NT2/D1 (cell line): ENCODE results near the gene NTM.
A peak's percentile ranks its signal among the peaks of the same experiment; 100 is the strongest.

ENCODE experiments used
- DNase-seq: peaks from one replicate; pipeline ENCODE4 v3.0.0-alpha.2; 2011; ENCODE audit warnings: low read depth, low spot score
- H3K27me3 ChIP-seq: 2 replicates; pipeline ENCODE4 v1.6.0; 2011; ENCODE audit warnings: mild to moderate bottlenecking; ENCODE audit not compliant: insufficient read length, insufficient read depth
- H3K36me3 ChIP-seq: 2 replicates; pipeline ENCODE4 v1.6.1; 2011; ENCODE audit warnings: mild to moderate bottlenecking, low read length, mixed read lengths; ENCODE audit not compliant: insufficient read depth, insufficient read length
- H3K4me1 ChIP-seq: 2 replicates; pipeline ENCODE4 v1.5.1; 2011; ENCODE audit not compliant: insufficient read depth, insufficient read length
- H3K4me3 ChIP-seq: 2 replicates; pipeline ENCODE4 v1.5.1; 2011; ENCODE audit warnings: low read depth; ENCODE audit not compliant: insufficient read length
- H3K9ac ChIP-seq: 2 replicates; pipeline ENCODE4 v1.6.0; 2011; ENCODE audit warnings: low read depth; ENCODE audit not compliant: insufficient read length
- H3K9me3 ChIP-seq: 2 replicates; pipeline ENCODE4 v1.5.1; 2011; ENCODE audit warnings: mild to moderate bottlenecking, low read length; ENCODE audit not compliant: insufficient read depth
- SUZ12 ChIP-seq: IDR thresholded peaks from 2 replicates; pipeline ENCODE4 v1.6.1; 2011; ENCODE audit not compliant: insufficient read length, insufficient read depth; ENCODE audit errors: extremely low read depth
- YY1 ChIP-seq: IDR thresholded peaks from 2 replicates; pipeline ENCODE4 v1.6.1; 2011; ENCODE audit not compliant: insufficient read length, insufficient read depth
- ZNF274 ChIP-seq: IDR thresholded peaks from 2 replicates; pipeline ENCODE4 v1.6.1; 2011; ENCODE audit warnings: mild to moderate bottlenecking, low read depth, low read length

NTM gene

DNA sequence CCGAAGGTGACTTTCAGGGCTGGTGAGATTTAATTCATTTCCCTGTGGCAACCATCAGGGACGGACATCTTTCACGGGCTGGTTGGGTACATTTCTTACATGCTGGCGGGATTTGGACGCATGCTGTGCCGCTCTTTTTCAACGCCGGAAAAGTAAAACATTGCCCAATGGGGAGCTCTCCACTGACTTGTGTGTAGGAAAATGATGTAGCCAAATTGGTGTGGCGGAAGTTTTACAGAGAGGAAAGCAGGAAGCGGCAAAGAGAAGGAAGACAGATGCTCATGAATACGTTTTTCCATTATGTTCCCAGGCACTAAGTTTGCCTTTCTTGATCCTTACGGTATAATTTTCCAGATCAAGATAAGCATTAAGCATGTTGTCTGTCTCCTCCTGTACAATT is 375.8 kb downstream of the NTM start:
- no peak overlapping the region for H3K9ac ChIP-seq
- no peak for TF ChIP-seq YY1
- no peak for TF ChIP-seq ZNF274
- no peak for TF ChIP-seq SUZ12
- no peak for DNase-seq
- H3K9me3 ChIP-seq, result no peaks in the 10 kb centered on the region
- H3K4me3 ChIP-seq, result no peak overlapping the region
- H3K36me3 ChIP-seq, result no peaks in the 10 kb centered on the region
- H3K27me3 ChIP-seq, result no peaks in the 10 kb centered on the region
- no peaks in the 10 kb centered on the region for H3K4me1 ChIP-seq

DNA sequence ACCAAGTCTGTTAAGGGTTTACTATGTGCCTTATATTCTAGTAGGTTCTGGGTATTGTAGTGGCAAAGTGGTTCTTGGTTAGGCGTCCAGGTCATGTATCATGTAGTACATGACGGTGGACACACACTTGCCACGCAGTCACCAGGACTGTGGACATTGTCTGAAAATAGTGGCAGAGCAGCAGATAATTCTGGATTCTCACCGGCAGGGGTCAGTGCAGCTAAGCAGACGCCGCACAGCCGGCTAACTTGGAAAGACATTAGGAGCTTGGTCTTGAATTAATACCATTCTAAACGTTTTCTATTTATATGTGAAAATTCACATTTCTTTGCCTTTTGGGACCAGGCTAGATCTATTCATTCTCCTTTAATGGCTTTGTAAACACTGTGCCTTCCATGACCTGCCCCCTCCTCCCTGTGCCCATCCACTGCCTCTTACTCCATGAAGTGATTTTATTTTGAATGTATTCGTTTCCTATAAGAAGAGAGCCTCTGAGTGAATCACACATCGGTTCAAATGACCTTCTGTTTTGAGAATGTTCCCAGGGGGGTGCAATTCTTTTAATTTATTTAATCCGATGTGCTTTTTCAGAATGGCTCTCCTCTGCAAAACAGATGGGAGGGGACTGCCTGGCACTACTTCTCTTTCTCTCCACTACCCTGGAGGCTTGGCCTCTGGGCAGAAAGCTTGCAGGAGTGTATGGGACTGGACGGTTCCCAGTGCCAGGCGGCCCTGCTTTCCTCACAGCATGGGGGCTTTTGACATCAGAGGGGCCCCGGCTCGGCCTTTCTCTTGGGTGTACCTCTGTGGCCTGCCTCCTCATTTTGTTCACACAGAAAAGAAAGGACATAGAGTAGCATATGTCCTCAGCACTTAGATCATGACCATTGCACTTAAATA is 378.0 kb downstream of the NTM start:
- Histone ChIP-seq H3K9me3 (no peaks in the 10 kb centered on the region), H3K9ac (no peak overlapping the region), H3K4me1 (no peaks in the 10 kb centered on the region), H3K36me3 (no peaks in the 10 kb centered on the region), H3K27me3 (no peaks in the 10 kb centered on the region), H3K4me3 (no peak overlapping the region)
- peak; percentile 33 for DNase-seq
- TF ChIP-seq SUZ12, result no peak

DNA sequence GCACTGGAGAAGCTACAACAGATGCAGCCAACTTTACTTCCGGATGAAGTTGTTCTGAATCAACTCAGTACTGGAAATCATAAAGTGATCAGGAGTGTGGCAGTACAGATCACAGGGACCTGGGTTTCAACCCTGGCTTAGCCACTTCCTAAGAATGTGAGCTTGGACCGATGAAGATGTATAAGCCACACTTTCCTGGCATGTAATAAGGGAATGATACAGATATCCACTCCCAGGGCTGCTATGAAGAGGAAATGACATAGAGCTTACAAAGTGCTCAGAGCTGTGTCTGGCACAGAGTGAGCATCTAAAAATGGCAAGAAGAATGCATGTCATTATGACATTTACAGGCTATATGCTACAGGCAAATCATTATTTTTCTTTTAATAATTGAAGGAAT is 378.7 kb downstream of the NTM start:
- no peak for TF ChIP-seq ZNF274
- TF ChIP-seq YY1, result no peak
- no peak for TF ChIP-seq SUZ12
- Histone ChIP-seq H3K36me3 (no peaks in the 10 kb centered on the region), H3K9ac (no peak overlapping the region), H3K9me3 (no peaks in the 10 kb centered on the region), H3K4me1 (no peaks in the 10 kb centered on the region), H3K27me3 (no peaks in the 10 kb centered on the region), H3K4me3 (no peak overlapping the region)
- no peak for DNase-seq

- DNase-seq, result no peak
- Histone ChIP-seq H3K9me3 (no peaks in the 10 kb centered on the region), H3K9ac (no peak overlapping the region), H3K4me1 (no peaks in the 10 kb centered on the region), H3K36me3 (no peaks in the 10 kb centered on the region), H3K27me3 (no peaks in the 10 kb centered on the region), H3K4me3 (no peak overlapping the region)
- TF ChIP-seq YY1, result no peak
Observed at GRCh38 chr11:131750152-131750551, 379.7 kb downstream of the NTM start.

- no peak for DNase-seq
- H3K4me3 ChIP-seq, result no peak overlapping the region
- no peaks in the 10 kb centered on the region for H3K36me3 ChIP-seq
- H3K4me1 ChIP-seq, result no peaks in the 10 kb centered on the region
- H3K9me3 ChIP-seq, result no peaks in the 10 kb centered on the region
- H3K9ac ChIP-seq, result no peak overlapping the region
- no peaks in the 10 kb centered on the region for H3K27me3 ChIP-seq
- TF ChIP-seq ZNF274, result no peak
- no peak for TF ChIP-seq YY1
- no peak for TF ChIP-seq SUZ12
Observed at GRCh38 chr11:131750692-131751091, 380.3 kb downstream of the NTM start.

- Histone ChIP-seq H3K9ac (no peak overlapping the region), H3K36me3 (no peaks in the 10 kb centered on the region), H3K4me3 (no peak overlapping the region), H3K9me3 (no peaks in the 10 kb centered on the region), H3K27me3 (no peaks in the 10 kb centered on the region), H3K4me1 (no peaks in the 10 kb centered on the region)
- no peak for DNase-seq
- TF ChIP-seq ZNF274 (no peak), SUZ12 (no peak), YY1 (no peak)
Observed at GRCh38 chr11:131754671-131755070, 384.3 kb downstream of the NTM start.

- no peak overlapping the region for H3K4me3 ChIP-seq
- TF ChIP-seq YY1 (no peak), SUZ12 (no peak), ZNF274 (no peak)
- H3K9ac ChIP-seq, result no peak overlapping the region
- H3K9me3 ChIP-seq, result no peaks in the 10 kb centered on the region
- no peak for DNase-seq
- H3K36me3 ChIP-seq, result no peaks in the 10 kb centered on the region
- no peaks in the 10 kb centered on the region for H3K27me3 ChIP-seq
- H3K4me1 ChIP-seq, result no peaks in the 10 kb centered on the region
Observed at GRCh38 chr11:131756479-131757110, 386.2 kb downstream of the NTM start.
